SK-N-SH (cell line): Measurements from ENCODE around the gene PEX14. TPM values are rescaled to one million over a fixed set of nuclear protein-coding genes. Genes with fewer than 3 reads are reported as not detected.

Experiments used
- CTCF ChIA-PET: fragments of 300-600, 350-600 bp; formaldehyde crosslinking; extraction: SDS; loops from one replicate; lab custom pipeline; 2021; lab: Yijun Ruan, JAX
- POLR2A ChIA-PET: fragments of 350-600 bp; sonication (Branson Sonifier 250); formaldehyde crosslinking; extraction: SDS; loops from one replicate; lab custom pipeline; 2020; ENCODE audit warnings: antibody characterized with exemption, inconsistent platforms; lab: Yijun Ruan, JAX
- DNase-seq: peaks from one replicate; pipeline ENCODE4 v3.0.0; 2012
- H2AFZ ChIP-seq: fragments of 200-600 bp; sonication (generic); 2 replicates; pipeline ENCODE4 v1.8.1; 2016; ENCODE audit warnings: antibody characterized with exemption, mild to moderate bottlenecking, low read depth
- H3F3A ChIP-seq: fragments of 200-600 bp; sonication (generic); replicated peaks from 2 replicates; pipeline ENCODE3; 2016; ENCODE audit warnings: antibody characterized with exemption, mild to moderate bottlenecking; ENCODE audit not compliant: insufficient read depth
- H3K27ac ChIP-seq, 2 experiments: fragments of 200-500 bp in 1 of 2; fragments of 200-600 bp in 1 of 2; sonication (Bioruptor generic) in 1 of 2; sonication (generic), shearing (Covaris generic) in 1 of 2; 2 replicates each; pipeline versions ENCODE4 v1.5.1 to v1.6.1; 2014 to 2016; ENCODE audit warnings: low read depth in 2 of 2, inconsistent platforms in 1 of 2, low read length in 1 of 2, mild to moderate bottlenecking in 1 of 2, mixed read lengths in 1 of 2
- H3K27me3 ChIP-seq: fragments of 200-600 bp; sonication (generic), shearing (Covaris generic); 2 replicates; pipeline ENCODE4 v1.6.1; 2016; ENCODE audit warnings: mixed run types; ENCODE audit not compliant: insufficient read depth
- H3K36me3 ChIP-seq, 2 experiments: fragments of 200-500 bp in 1 of 2; fragments of 200-600 bp in 1 of 2; sonication (Bioruptor generic) in 1 of 2; sonication (generic) in 1 of 2; replicated peaks in 1 of 2; 2 replicates each; pipeline versions ENCODE3 to v1.5.1; 2014 to 2016; ENCODE audit warnings: low read length in 1 of 2, mild to moderate bottlenecking in 1 of 2; ENCODE audit not compliant: insufficient read depth in 2 of 2, control insufficient read depth in 1 of 2
- H3K4me1 ChIP-seq, 2 experiments: fragments of 200-500 bp in 1 of 2; fragments of 200-600 bp in 1 of 2; sonication (Bioruptor generic) in 1 of 2; sonication (generic), shearing (Covaris generic) in 1 of 2; 2 replicates each; pipeline versions ENCODE4 v1.5.1 to v1.6.1; 2014 to 2016; ENCODE audit warnings: low read depth in 1 of 2, low read length in 1 of 2, mixed run types in 1 of 2; ENCODE audit not compliant: insufficient read depth in 2 of 2, control insufficient read depth in 1 of 2
- H3K4me2 ChIP-seq: fragments of 200-600 bp; sonication (generic), shearing (Covaris generic); 2 replicates; pipeline ENCODE4 v1.6.1; 2017; ENCODE audit warnings: mixed run types
- H3K4me3 ChIP-seq, 2 experiments: fragments of 200-500 bp in 1 of 2; fragments of 200-600 bp in 1 of 2; sonication (Bioruptor generic) in 1 of 2; sonication (generic), shearing (Covaris generic) in 1 of 2; 2 replicates each; pipeline versions ENCODE4 v1.5.1 to v1.8.1; 2014 to 2016; ENCODE audit warnings: low read depth in 2 of 2, inconsistent platforms in 1 of 2, low read length in 1 of 2, mild to moderate bottlenecking in 1 of 2, mixed read lengths in 1 of 2, moderate library complexity in 1 of 2
- H3K79me2 ChIP-seq: fragments of 200-600 bp; sonication (generic); 2 replicates; pipeline ENCODE4 v1.8.1; 2017; ENCODE audit warnings: mild to moderate bottlenecking; ENCODE audit not compliant: insufficient read depth
- H3K9ac ChIP-seq: fragments of 200-600 bp; sonication (generic); 2 replicates; pipeline ENCODE4 v1.6.1; 2017; ENCODE audit warnings: mixed run types
- H3K9me2 ChIP-seq: fragments of 200-600 bp; sonication (generic); 2 replicates; pipeline ENCODE4 v1.6.1; 2017; ENCODE audit warnings: mixed run types
- H3K9me3 ChIP-seq: fragments of 200-600 bp; sonication (generic); 2 replicates; pipeline ENCODE4 v1.6.1; 2017; ENCODE audit warnings: mixed run types, mild to moderate bottlenecking, moderate library complexity
- H4K20me1 ChIP-seq: fragments of 200-600 bp; sonication (generic); 2 replicates; pipeline ENCODE4 v1.6.1; 2017; ENCODE audit warnings: mild to moderate bottlenecking, mixed run types; ENCODE audit not compliant: insufficient read depth
- CHD2 ChIP-seq: fragments of 150-350 bp; IDR thresholded peaks from 2 replicates; pipeline ENCODE4 v1.6.1; 2018; ENCODE audit warnings: low read length; ENCODE audit not compliant: partially characterized antibody
- ELF1 ChIP-seq: IDR thresholded peaks from 2 replicates; pipeline ENCODE4 v1.4.0; 2012
- EZH2phosphoT487 ChIP-seq: fragments of 200-600 bp; sonication (generic); IDR thresholded peaks from 2 replicates; pipeline ENCODE4 v1.6.1; 2017; ENCODE audit warnings: low read depth, mixed run types, mild to moderate bottlenecking, antibody characterized with exemption, moderate library complexity, borderline replicate concordance
- FOXJ3 ChIP-seq: sonication (generic); formaldehyde crosslinking; IDR thresholded peaks from 2 replicates; pipeline ENCODE4 v1.5.1; 2020; ENCODE audit warnings: mild to moderate bottlenecking, missing genetic modification reagents
- GABPA ChIP-seq: IDR thresholded peaks from 2 replicates; pipeline ENCODE4 v1.4.0; 2012; ENCODE audit warnings: low read depth, mild to moderate bottlenecking
- GATA2 ChIP-seq: sonication (generic); formaldehyde crosslinking; IDR thresholded peaks from 2 replicates; pipeline ENCODE4 v1.5.0; 2020; ENCODE audit warnings: mild to moderate bottlenecking, missing genetic modification reagents
- IRF3 ChIP-seq: fragments of 150-350 bp; IDR thresholded peaks from 2 replicates; pipeline ENCODE4 v1.6.1; 2016; ENCODE audit warnings: mild to moderate bottlenecking, low read depth, low read length
- MAX ChIP-seq: IDR thresholded peaks from 2 replicates; pipeline ENCODE4 v1.4.0; 2012; ENCODE audit warnings: low read depth
- POLR2AphosphoS5 ChIP-seq: IDR thresholded peaks from 2 replicates; pipeline ENCODE4 v1.6.1; 2012; ENCODE audit warnings: low read depth, low read length
- RAD21 ChIP-seq: IDR thresholded peaks from 2 replicates; pipeline ENCODE4 v1.6.1; 2012; ENCODE audit warnings: mild to moderate bottlenecking, low read length
- RCOR1 ChIP-seq: fragments of 150-350 bp; IDR thresholded peaks from 2 replicates; pipeline ENCODE4 v1.6.1; 2017; ENCODE audit warnings: antibody characterized with exemption, low read length
- REST ChIP-seq: IDR thresholded peaks from 2 replicates; pipeline ENCODE4 v1.6.1; 2012; ENCODE audit warnings: mild to moderate bottlenecking, low read depth, low read length, moderate library complexity
- RFX5 ChIP-seq: IDR thresholded peaks from 2 replicates; pipeline ENCODE4 v1.6.1; 2012; ENCODE audit warnings: mild to moderate bottlenecking, improper control_type of control experiment, low read length
- RXRA ChIP-seq: IDR thresholded peaks from 2 replicates; pipeline ENCODE4 v1.4.0; 2012; ENCODE audit warnings: low read depth, mild to moderate bottlenecking, borderline replicate concordance
- SMC3 ChIP-seq: IDR thresholded peaks from 2 replicates; pipeline ENCODE4 v1.6.1; 2012; ENCODE audit warnings: low read depth, low read length, improper control_type of control experiment
- TAF1 ChIP-seq: IDR thresholded peaks from 2 replicates; pipeline ENCODE4 v1.6.1; 2012; ENCODE audit warnings: low read depth, mild to moderate bottlenecking, low read length, moderate library complexity, borderline replicate concordance
- USF1 ChIP-seq: IDR thresholded peaks from 2 replicates; pipeline ENCODE4 v1.4.0; 2012; ENCODE audit warnings: low read depth, borderline replicate concordance
- USF2 ChIP-seq: fragments of 150-350 bp; IDR thresholded peaks from 2 replicates; pipeline ENCODE4 v1.6.1; 2017; ENCODE audit warnings: antibody characterized with exemption, low read length, low read depth, borderline replicate concordance
- ZBTB33 ChIP-seq: IDR thresholded peaks from 2 replicates; pipeline ENCODE4 v1.4.0; 2012; ENCODE audit warnings: low read depth, borderline replicate concordance
- WGBS: methylation state at CpG from one replicate; pipeline ENCODE4 v1.1.6; 2017; ENCODE audit warnings: low lambda C conversion rate; 5-methylcytosine and 5-hydroxymethylcytosine counted together
- polyA plus RNA-seq, 3 experiments: library from polyadenylated mRNA; depleted of rRNA; stranded (reverse); fragments of >200 nt; gene quantifications; 2 replicates each; pipeline ENCODE4 v1.2.3, GENCODE V29; 2012

Gene PEX14
- polyA plus RNA-seq, 1 of the 3 experiments (the other 2 are of a cell fraction), result 36.2 TPM

- 69% methylated on average over 21 of the region's 27 CpGs for WGBS
- H2AFZ ChIP-seq, result no peak overlapping the region
- POLR2A ChIA-PET, result interaction anchor here (0.8 kb wide), 1 partner anchor 104 kb away, joined by 3 read pairs; no protein-coding TSS in a partner anchor
- peak; percentile 69 for DNase-seq
- no peak overlapping the region; a peak in 1 of 4 replicates for H3K27ac ChIP-seq
- H3K4me1 ChIP-seq, result peaks cover 0 to 48% of the 10 kb centered on the region in 2 experiments; a peak in 1 of 4 replicates
- TF ChIP-seq SMC3, result no peak
- TF ChIP-seq IRF3, result no peak
- no peak for TF ChIP-seq REST
- TF ChIP-seq RFX5, result no peak
- TF ChIP-seq GATA2 (CRISPR knock-in tag), result no peak
- no peak for TF ChIP-seq EZH2phosphoT487
- TF ChIP-seq USF1, result no peak
- TF ChIP-seq GABPA, result no peak
- no peak for TF ChIP-seq RAD21
- no peak for TF ChIP-seq CHD2
- TF ChIP-seq TAF1, result no peak
- no peak for TF ChIP-seq USF2
- TF ChIP-seq RXRA, result no peak
- no peak for TF ChIP-seq POLR2AphosphoS5
- no peak for TF ChIP-seq FOXJ3
- no peak for TF ChIP-seq RCOR1
- TF ChIP-seq ELF1, result no peak
- TF ChIP-seq ZBTB33, result no peak
- TF ChIP-seq MAX, result no peak
- H3K4me3 ChIP-seq, result no peak overlapping the region
- no peaks in the 10 kb centered on the region for H3K9me2 ChIP-seq
- H3F3A ChIP-seq, result no peaks in the 10 kb centered on the region
- no peaks in the 10 kb centered on the region for H3K79me2 ChIP-seq
- H3K4me2 ChIP-seq, result no peak overlapping the region
- no peaks in the 10 kb centered on the region for H3K27me3 ChIP-seq
- no peaks in the 10 kb centered on the region for H4K20me1 ChIP-seq
- no peaks in the 10 kb centered on the region for H3K9me3 ChIP-seq
- no peaks in the 10 kb centered on the region for H3K36me3 ChIP-seq
- CTCF ChIA-PET, result interaction anchor here (1.3 to 1.7 kb wide), 2 partner anchors 158 to 195 kb away, joined by 4 to 7 read pairs; no protein-coding TSS in a partner anchor
- H3K9ac ChIP-seq, result no peak overlapping the region
These were observed 197.0 kb downstream of the PEX14 start for GRCh38 chr1:10671622-10672342.
